NOMO-1 treated with DMSO at 0.1 percent for 48 hours (cell line): Measurements from ENCODE around the gene NAT14.

Experiments used
- DNase-seq: peaks from one replicate; lab custom pipeline; 2025; ENCODE audit not compliant: unreplicated experiment; lab: John Stamatoyannopoulos, UW

The NAT14 gene

GRCh38 chr19:55467236-55468053 lies 17.5 kb upstream of the NAT14 start:
- peak; percentile 10 for DNase-seq

DNA sequence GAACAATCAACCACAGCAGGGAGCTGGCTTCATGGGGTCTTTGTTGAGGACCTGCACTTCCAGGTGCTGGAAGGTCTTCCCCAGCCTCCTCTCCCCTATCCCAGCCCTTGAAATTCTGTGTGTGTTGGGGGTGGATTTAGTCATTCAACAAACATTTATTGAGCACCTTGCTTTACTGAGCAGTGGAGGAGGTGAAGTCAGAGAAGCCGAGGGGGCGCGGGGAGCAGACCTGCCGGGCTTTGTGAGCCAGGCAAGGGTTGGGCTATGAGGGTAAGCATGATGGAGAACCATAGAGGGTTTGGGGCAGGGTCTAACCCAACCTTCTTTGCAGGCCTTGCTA lies 17.0 kb upstream of the NAT14 start:
- no peak for DNase-seq

- DNase-seq, result no peak
Measured at GRCh38 chr19:55471266-55471665, 13.7 kb upstream of the NAT14 start.

GRCh38 chr19:55472463-55472862 lies 12.5 kb upstream of the NAT14 start:
- no peak for DNase-seq

- DNase-seq, result no peak
Measured at GRCh38 chr19:55473225-55474012, 11.6 kb upstream of the NAT14 start.

DNA sequence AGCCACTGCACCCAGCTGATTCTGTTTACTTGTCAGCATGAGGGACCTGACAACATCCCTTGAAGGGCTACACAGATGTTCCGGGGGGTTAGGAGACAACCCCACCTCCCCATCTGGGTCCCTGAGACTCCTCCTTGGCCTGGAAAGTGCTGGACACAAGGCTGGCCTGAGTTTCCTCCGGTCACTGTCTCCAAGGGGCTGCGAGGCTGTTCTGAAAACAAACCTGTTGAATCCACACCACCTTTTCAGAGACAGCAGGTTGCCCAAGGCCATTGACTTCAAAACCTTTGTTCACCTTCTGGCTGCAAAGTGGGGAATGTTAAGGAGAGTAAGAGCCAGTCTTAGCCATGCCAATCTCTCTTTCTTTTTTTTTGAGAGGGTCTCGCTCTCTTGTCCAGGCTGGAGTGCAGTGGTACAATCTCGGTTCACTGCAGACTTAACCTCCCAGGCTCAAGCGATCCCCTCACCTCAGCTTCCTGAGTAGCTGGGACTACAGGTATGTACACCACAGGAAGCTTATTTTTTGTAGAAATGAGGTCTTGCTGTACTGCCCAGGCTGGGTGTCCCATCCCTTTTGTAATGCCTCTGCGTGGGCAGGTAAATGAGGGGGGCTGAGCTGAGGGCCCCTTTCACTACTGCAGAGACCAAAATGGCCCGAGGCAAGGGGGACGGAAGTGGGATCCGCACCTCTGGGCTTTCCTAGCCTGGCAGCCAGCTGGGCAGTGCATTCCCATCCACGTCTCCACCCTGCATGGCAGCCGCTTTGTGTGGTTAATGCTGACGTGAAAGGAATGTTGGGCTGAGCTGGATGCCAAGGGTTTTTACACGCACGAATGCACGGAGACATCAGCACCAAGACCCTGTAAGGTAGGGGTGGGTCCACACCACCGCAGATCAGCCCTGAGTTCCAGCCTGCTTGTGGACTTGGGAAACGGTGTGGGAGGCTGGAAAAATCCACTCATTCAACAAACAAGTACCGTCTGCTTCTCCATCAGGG lies 10.4 kb upstream of the NAT14 start:
- DNase-seq, result no peak

DNA sequence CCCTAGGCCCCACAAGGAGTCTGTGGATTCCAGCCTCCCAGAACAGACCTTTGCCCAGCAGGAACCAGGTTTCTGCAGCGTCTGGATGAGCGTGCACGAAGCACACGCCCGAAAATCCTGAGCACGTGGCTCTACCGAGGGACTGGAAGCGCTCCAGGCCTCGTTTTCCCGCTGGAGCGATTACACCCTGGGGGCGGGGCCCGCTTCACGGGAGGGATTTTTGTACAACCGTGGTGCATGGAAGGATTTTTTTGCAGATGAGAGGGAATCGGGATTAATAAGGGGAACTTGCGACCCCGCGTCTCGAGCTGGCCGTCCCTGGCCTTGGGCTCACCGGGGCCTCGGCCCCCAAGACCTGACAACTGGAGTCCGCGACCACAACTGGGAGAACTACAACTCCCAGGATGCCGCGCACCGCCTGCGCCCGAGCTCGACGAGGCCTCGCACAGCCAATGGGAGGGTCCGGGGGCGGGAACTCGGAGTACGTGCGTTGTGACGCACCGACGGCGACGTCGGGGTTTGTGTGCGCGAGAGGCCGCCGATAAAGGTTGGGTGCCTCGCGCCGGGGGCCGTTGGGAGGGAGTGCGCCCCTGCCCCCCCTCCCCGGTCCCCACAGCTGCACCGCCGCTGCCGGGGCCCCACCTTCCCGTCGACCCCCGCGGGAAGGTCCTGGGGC lies 8.8 kb upstream of the NAT14 start, which contains the start of gene ZNF628:
Gene ZNF628 (plus strand): TSS at position 518 of the 676 bp plus-strand sequence. CDS start 3,294 bp downstream, outside the sequence.
- peak; percentile 93 for DNase-seq

GRCh38 chr19:55477905-55478304 lies 7.1 kb upstream of the NAT14 start:
- DNase-seq, result no peak

DNA sequence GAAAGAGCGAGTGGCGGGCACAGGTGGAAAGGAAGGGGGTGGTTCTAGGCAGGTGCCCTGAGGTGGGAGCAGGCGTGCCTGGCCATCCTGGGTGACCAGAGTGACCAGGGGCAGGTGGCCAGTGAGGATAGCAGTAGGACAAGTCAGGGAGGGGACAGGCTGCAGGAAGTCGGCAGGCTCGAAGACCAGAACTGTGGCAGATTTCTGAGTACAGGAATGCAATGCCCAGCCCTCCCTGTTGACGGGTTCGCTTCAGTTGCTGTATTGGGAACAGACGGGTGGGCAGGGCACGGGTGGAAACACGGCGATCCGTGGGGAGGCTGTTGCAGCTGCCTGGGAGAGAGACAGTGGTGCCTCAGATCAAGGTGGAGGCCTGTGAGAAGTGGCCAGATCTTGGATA lies 6.6 kb upstream of the NAT14 start:
- no peak for DNase-seq

DNA sequence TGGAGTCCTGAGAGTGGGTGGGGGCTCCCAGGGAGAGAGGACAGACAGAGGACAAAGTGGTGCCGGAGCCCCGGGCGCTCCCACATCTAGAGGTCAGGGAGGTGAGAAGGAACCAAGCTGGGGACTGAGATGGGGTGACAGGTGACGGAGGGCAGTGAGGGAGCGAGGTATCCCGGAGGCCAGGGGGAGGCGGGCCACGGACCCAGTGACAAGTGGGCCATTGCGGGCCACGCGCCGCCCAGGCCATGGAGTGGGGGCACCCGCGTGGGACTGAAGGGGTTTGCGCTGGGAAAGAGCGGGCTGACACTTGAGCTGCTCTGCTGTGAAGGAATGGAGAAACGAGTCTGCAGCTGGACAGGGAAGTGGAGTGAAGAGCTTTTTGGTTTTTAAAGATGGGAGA lies 5.9 kb upstream of the NAT14 start:
- no peak for DNase-seq

GRCh38 chr19:55479451-55480230 lies 5.3 kb upstream of the NAT14 start:
- no peak for DNase-seq

- no peak for DNase-seq
Measured at GRCh38 chr19:55481148-55481793, 3.7 kb upstream of the NAT14 start.

- DNase-seq, result no peak
Measured at GRCh38 chr19:55481794-55482155, 3.2 kb upstream of the NAT14 start.

- DNase-seq, result no peak
Measured at GRCh38 chr19:55482156-55482961, 2.6 kb upstream of the NAT14 start.

DNA sequence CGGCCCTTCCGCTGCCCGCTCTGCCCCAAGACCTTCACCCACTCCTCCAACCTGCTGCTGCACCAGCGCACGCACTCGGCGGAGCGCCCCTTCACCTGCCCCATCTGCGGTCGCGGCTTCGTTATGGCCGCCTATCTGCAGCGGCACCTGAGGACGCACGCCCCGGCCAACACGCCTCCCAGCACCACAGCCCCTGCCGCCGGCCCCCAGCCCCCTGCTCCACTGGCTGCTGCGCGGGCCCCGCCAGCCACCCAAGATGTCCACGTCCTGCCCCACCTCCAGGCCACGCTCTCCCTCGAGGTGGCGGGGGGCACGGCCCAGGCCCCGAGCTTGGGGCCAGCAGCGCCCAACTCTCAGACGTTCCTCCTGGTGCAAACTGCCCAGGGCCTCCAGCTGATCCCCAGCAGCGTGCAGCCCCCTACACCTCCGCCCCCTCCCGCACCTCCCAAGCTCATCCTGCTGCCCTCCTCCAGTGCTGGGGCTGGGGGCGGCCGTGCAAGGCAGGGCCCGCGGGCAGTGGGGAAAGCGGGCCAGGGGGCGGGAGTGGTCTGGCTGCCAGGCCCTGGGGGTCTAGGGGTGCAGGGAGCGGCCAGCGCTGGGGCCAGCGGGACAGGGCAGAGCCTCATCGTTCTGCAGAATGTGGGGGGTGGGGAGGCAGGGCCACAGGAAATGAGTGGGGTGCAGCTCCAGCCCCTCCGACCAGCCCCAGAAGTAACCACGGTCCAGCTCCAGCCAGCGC lies 1.9 kb upstream of the NAT14 start:
- no peak for DNase-seq

DNA sequence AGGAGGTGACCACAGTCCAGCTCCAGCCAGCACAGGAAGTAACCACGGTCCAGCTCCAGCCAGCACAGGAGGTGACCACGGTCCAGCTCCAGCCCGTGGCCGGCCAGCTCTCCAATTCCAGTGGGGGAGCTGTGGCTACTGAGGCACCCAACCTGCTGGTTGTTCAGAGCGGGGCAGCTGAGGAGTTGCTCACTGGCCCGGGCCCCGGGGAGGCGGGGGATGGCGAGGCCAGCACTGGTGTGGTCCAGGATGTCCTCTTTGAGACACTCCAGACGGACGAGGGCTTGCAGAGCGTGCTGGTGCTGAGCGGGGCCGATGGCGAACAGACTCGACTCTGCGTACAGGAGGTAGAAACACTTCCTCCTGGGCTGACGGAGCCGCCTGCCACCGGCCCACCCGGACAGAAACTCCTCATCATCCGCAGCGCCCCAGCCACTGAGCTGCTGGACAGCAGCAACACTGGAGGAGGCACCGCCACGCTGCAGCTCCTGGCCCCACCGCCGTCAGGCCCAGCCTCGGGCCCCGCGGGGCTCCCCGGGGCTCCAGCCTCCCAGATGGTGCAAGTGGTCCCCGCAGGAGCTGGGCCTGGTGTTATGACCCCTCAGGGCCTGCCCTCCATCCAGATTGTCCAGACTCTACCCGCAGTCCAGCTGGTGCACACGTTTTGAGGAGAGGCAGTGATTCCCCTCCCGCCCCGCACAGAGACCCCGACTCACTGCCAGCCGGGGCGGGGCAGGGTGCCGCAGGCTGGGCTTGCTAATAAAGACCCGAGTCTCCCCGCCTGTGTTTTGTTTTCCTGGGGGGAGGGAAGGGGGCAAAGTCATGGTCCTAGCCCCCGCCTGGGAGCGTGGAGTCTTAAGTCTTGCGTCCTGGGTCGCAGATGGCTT lies 1.0 kb upstream of the NAT14 start:
- no peak for DNase-seq
